GM21529 (cell line): Measurements from ENCODE around the gene ADH6.
"Not testable (repeated sequence)": the region's sequence is repeated elsewhere in the genome, so short reads cannot be mapped to it uniquely, and the experiment has no call there.

Source experiments
- ATAC-seq: cut with Tn5 transposase; IDR thresholded peaks from one replicate; pipeline ENCODE4 v1.9.1; 2021; ENCODE audit not compliant: unreplicated experiment

The ADH6 gene

DNA sequence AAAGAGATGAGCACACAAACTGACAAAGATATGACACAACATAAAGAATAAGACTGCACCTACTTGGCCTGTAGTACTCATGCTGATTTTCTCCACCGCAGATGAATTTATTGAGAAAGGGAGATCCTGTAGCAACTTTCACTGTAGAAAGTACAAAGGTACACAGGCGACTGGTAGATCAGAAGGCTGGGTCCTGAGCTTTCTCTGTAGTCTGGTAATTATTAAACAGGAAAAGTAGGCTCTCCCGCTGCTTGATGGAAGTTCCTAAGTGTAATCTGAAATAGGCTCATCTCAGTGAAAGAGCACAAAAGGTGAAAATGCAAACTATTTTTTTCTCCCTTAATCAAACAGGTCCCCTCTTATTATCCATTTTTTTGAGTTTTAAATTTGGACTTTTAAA lies at the start of gene ADH6:
Gene ADH6 (minus strand): TSS at position 175 of the 400 bp plus-strand sequence. CDS start 94 bp downstream, at position 81.
- no peak for ATAC-seq

- ATAC-seq: no peak
Observed at GRCh38 chr4:99264927-99265326, 45.9 kb upstream of the ADH6 start.

GRCh38 chr4:99252746-99253145 lies 33.7 kb upstream of the ADH6 start:
- ATAC-seq: no peak

GRCh38 chr4:99248714-99249113 lies 29.7 kb upstream of the ADH6 start:
- ATAC-seq: no peak

GRCh38 chr4:99235955-99236354 lies 16.9 kb upstream of the ADH6 start:
- no peak for ATAC-seq

DNA sequence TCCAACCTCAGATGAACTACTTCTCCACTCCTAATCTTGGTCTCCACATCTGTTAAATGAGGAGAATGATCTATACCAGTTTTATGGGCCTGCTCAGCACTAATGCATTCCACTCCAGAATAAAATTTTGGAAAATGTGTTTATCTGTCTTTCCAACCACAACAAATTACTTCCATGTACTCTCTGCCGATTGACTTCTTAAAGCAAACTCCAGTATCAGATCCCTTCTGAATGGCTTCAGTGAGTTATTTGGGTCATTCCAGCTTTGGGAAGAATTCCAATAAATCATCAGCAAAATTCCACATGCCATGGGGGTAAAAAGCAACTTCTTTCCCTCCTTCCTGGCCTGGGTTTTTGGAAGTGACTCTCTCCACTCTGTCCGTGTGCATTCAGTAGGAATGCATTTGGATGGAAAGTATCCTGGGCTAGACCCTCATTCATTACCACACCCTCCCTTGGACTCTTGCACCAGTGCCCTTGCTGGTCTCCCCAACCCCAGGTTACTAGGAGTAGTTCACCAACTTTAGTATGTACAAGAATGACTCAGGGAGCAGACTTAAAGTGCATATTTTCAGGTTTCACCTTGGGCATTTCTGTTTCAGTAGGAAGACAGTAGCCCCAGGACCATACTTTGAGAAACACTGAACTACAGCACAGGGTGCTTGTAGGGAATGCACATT lies 15.4 kb upstream of the ADH6 start:
- no peak for ATAC-seq

DNA sequence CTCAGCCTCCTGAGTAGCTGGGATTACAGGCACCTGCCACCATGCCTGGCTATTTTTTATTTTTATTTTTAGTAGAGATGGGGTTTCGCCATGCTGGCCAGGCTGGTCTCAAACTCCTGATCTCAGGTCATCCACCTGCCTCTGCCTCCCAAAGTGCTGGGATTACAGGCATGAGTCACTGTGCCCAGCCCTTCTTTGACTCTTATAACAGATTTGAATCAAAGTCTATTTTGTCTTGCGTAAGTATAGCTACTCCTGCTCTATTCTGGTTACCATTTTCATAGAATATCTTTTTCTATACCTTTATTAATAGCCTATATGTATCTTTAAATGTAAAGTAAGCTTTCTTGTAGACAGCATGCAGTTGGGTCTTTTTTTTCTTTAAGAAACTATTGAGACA lies 14.4 kb upstream of the ADH6 start:
- not testable (repeated sequence) for ATAC-seq

GRCh38 chr4:99228706-99229105 lies 9.7 kb upstream of the ADH6 start:
- not testable (repeated sequence) for ATAC-seq

GRCh38 chr4:99227646-99228045 lies 8.6 kb upstream of the ADH6 start:
- not testable (repeated sequence) for ATAC-seq

GRCh38 chr4:99221980-99222379 lies 2.9 kb upstream of the ADH6 start:
- ATAC-seq: no peak

DNA sequence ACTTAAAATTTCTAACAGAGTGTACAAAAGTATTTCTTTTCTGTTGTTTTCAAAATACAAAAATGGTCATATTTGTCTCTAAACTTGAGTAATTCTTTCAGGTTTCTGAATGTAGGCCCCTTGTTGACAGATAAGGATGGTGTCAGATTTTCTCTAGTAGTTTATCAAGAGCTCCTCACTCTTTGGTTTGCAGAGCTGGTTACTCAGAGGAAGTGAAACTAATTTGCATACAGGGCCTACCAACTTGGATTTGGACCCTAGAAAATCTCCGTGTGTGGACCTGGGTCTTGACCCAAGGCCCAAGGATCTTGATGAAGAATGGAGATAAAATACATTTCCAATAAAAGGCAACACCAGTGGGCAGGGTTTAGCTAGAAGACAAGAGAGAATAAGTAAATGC lies 433 bp upstream of the ADH6 start:
- ATAC-seq: peak; percentile 59

DNA sequence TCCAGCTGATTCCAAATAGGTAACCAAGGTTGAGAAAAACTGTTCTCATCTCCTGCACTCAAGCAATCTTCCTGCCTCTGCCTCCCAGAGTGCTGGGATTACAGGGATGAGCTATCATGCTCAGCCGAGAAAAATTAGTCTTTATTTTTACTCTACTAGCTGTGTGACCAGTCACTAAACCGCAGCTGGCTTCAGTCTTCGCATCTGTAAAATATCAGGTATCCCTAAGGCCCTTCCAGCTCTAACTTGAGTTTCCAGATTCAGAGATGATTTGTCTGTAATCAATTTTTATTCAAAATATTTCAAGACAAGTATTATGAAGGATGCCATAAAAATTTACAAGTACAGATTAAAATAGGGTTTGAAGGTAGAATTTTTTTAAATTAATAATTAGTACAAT lies 3.5 kb downstream of the ADH6 start:
- no peak for ATAC-seq

DNA sequence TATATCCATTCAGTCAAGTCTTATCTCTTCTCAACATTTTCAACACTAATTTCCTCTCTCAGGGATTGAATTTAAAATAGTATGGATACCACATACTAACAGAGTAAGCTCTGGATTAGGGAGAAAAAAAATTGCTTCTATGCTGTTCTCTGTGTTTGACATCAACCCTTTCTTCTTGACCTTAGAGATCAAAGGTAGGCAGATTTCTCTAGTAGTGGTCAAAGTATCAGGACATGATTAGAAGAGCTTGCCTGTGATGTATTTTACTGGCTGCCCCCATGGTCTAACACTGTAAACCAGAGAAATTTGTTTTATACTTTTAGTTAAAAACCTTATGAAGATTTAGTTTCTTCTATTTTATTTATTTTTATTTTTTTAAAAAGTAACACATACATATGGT lies 8.3 kb downstream of the ADH6 start:
- no peak for ATAC-seq

- no peak for ATAC-seq
Observed at GRCh38 chr4:99209671-99210070, 9.4 kb downstream of the ADH6 start.

GRCh38 chr4:99208719-99209075 lies 10.3 kb downstream of the ADH6 start:
- ATAC-seq: no peak

GRCh38 chr4:99207911-99208718 lies 10.9 kb downstream of the ADH6 start:
- ATAC-seq: no peak

GRCh38 chr4:99207069-99207743 lies 11.8 kb downstream of the ADH6 start:
- no peak for ATAC-seq

- ATAC-seq: no peak
Observed at GRCh38 chr4:99205153-99205979, 13.7 kb downstream of the ADH6 start.

DNA sequence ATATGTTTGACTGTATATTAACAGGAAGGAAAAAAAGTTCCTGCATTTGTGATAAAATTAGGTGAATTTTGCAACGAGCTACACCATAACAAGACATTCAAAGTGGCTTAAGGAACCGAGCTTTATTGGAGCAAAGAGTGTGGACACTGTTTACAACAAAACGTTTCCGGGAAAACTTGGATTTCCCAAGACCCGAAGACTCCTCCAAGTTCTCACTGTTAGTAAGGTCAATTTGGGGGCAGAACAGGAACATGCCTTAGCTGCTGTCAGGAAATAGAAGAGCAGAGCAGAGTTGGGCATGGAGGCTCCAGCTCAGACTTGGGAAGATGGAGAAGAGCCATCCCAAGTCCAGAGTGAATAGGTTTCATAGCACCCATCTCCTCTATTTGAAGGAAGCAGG lies 16.5 kb downstream of the ADH6 start:
- ATAC-seq: no peak

DNA sequence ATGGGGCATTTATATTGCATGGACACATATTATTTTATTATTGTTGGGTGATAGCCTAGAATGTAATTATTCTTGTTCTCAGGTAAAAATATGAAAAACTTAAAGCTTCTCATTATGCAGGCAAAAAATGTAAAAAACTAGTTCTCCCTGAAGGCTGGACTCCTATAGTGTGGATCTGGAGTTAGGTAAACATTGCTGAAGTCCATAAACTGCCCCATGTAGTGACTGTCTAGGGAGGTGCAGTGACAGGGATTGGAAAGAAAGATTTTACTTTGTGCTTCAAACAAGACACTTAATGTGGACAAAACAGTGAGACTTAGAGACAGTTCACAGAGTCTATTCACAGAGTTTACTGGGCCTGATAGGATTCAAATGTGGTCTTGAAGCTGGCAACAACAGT lies 17.0 kb downstream of the ADH6 start:
- ATAC-seq: no peak

DNA sequence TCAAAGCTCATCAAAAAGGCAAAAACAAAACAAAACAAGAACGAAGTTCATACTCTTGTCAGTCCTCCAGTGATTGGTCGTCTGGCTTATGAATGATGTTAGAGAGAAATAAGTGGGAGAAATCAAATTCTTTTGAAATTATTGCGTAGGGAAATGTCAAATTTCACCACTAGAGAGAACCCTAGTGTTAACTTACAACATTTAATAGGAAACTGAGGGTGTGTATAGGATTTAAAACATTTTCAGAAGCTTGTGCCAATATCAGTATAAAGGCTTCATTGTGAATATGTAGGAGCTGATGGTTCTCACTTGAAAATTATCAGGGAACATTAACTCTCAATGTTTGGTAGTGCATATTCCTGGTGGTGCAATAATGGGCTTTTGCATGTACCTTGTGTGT lies 17.4 kb downstream of the ADH6 start:
- no peak for ATAC-seq
